Measurements from ENCODE around the gene BABAM2.

- no peak for TF ChIP-seq EZH2 (IDR thresholded peaks at IDR 0.05; ENCODE audit: insufficient read depth, poor library complexity, severe bottlenecking)
- no peak for TF ChIP-seq EZH2phosphoT487 (IDR thresholded peaks at IDR 0.05; ENCODE audit: insufficient read depth, low read depth)
Observed at GRCh38 chr2:28163028-28163427, 272.5 kb downstream of the BABAM2 start.
